ENCODE measurements around the gene MYMK.

DNA sequence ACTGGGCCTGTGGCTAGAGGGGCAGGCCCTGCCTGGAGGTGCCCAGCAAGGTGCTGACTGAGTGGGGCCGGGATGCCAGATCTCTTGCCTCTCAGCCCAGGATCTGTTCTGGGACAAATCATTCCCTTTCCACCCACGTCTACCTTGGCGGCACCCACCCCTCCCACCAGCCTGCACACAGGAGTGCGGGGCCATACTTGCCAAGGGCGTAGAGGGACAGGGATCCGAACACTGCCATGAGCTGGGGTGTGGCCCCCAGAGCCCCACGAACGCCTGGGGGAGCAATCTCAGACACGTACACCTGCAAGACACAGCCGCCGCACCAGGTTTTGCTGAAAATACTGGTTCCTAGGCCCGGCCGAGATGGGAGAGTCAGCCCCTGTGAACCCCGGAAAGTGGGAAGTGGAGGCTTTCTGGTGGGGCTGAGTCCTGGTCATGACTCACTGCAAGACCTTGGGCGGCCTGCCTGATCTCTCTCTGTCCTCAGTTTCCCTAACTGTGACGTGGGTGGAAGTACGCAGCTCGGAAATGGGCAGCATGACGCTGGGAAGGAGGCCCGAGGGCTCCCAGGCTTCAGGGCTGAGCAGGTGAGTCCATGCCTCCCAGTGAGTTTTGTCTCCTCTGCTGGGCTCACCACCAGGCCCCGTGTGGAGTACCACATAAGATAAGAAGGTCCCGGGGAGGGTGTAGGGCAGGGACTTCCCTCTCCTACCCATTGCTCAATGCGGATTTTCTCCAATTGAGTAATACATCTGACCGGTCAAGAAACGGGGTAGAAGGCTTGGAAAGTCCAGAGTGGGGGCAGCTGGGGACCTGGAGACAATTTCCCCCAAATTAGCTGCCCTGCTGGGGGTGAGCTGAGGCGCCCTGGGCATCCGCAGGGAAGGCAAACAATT, 48.5 kb downstream of the MYMK start:
- TF ChIP-seq POLR2AphosphoS5 (IDR thresholded peaks at IDR 0.05) = no peak
- TF ChIP-seq, protein P1, sequence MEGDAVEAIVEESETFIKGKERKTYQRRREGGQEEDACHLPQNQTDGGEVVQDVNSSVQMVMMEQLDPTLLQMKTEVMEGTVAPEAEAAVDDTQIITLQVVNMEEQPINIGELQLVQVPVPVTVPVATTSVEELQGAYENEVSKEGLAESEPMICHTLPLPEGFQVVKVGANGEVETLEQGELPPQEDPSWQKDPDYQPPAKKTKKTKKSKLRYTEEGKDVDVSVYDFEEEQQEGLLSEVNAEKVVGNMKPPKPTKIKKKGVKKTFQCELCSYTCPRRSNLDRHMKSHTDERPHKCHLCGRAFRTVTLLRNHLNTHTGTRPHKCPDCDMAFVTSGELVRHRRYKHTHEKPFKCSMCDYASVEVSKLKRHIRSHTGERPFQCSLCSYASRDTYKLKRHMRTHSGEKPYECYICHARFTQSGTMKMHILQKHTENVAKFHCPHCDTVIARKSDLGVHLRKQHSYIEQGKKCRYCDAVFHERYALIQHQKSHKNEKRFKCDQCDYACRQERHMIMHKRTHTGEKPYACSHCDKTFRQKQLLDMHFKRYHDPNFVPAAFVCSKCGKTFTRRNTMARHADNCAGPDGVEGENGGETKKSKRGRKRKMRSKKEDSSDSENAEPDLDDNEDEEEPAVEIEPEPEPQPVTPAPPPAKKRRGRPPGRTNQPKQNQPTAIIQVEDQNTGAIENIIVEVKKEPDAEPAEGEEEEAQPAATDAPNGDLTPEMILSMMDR (IDR thresholded peaks at IDR 0.05 in 8 of 11, conservative IDR thresholded peaks at IDR 0.05 in 3 of 11) = no peak

All from spleen (tissue), 7 donors.